NCI-H2107 (cell line): ENCODE measurements around the gene PNKD.

Experiments
- DNase-seq: peaks from one replicate; lab custom pipeline; 2025; lab: John Stamatoyannopoulos, UW

The PNKD gene

GRCh38 chr2:218341381-218341780, 71.1 kb downstream of the PNKD start:
- no peak for DNase-seq

- DNase-seq, result no peak
These were observed 72.5 kb downstream of the PNKD start for GRCh38 chr2:218342837-218343236.

- DNase-seq, result no peak
These were observed 73.3 kb downstream of the PNKD start for GRCh38 chr2:218343591-218343990.

- DNase-seq, result no peak
These were observed 73.9 kb downstream of the PNKD start for GRCh38 chr2:218344090-218344754.

- no peak for DNase-seq
These were observed 74.6 kb downstream of the PNKD start for GRCh38 chr2:218344755-218345417.

GRCh38 chr2:218345491-218346236, 75.3 kb downstream of the PNKD start:
- DNase-seq, result no peak

GRCh38 chr2:218347172-218347571, 76.9 kb downstream of the PNKD start:
- DNase-seq, result no peak

- DNase-seq, result no peak
These were observed 83.7 kb downstream of the PNKD start for GRCh38 chr2:218354045-218354444.

GRCh38 chr2:218354850-218355443, 84.6 kb downstream of the PNKD start:
- no peak for DNase-seq

- DNase-seq, result no peak
These were observed 87.2 kb downstream of the PNKD start for GRCh38 chr2:218357236-218358177.

- no peak for DNase-seq
These were observed 90.1 kb downstream of the PNKD start for GRCh38 chr2:218360453-218360852.

GRCh38 chr2:218362606-218363005, 92.3 kb downstream of the PNKD start:
- no peak for DNase-seq

GRCh38 chr2:218363736-218364135, 93.4 kb downstream of the PNKD start:
- DNase-seq, result no peak

GRCh38 chr2:218364196-218364595, 93.9 kb downstream of the PNKD start:
- no peak for DNase-seq

GRCh38 chr2:218366621-218367414, 96.5 kb downstream of the PNKD start:
- DNase-seq, result no peak

- DNase-seq, result no peak
These were observed 97.3 kb downstream of the PNKD start for GRCh38 chr2:218367415-218368149.

- DNase-seq, result no peak
These were observed 97.8 kb downstream of the PNKD start for GRCh38 chr2:218368150-218368528.

GRCh38 chr2:218368621-218369153, 98.4 kb downstream of the PNKD start:
- no peak for DNase-seq

- DNase-seq, result no peak
These were observed 99.0 kb downstream of the PNKD start for GRCh38 chr2:218369330-218369729.
